Sigmoid colon (tissue), 7 donors: ENCODE data around the gene LRRTM4. TPM values are rescaled to one million over a fixed set of nuclear protein-coding genes. Genes with fewer than 3 reads are reported as not detected.

Experiments
- DNase-seq: peaks from one replicate; pipeline ENCODE4 v3.0.0-alpha.2; 2019
- H3K27ac ChIP-seq, 4 donors: fragments of 200-600 bp; sonication (generic); one replicate each; pipeline ENCODE4 v1.5.1; 2016 to 2019; ENCODE audit warnings: mild to moderate bottlenecking in 1 of 4
- H3K27me3 ChIP-seq, 3 donors: fragments of 200-600 bp; sonication (generic); one replicate each; pipeline ENCODE4 v1.5.1; 2019; ENCODE audit warnings: mild to moderate bottlenecking in 1 of 3
- H3K36me3 ChIP-seq, 4 donors: fragments of 200-600 bp; sonication (generic); one replicate each; pipeline ENCODE4 v1.5.1; 2016 to 2019
- H3K4me1 ChIP-seq, 4 donors: fragments of 200-600 bp; sonication (generic); one replicate each; pipeline ENCODE4 v1.5.1; 2017 to 2019
- H3K4me3 ChIP-seq, 4 donors: fragments of 200-600 bp; sonication (generic); one replicate each; pipeline ENCODE4 v1.5.1; 2017 to 2019; ENCODE audit warnings: mild to moderate bottlenecking in 2 of 4, moderate library complexity in 1 of 4
- H3K9me3 ChIP-seq, 4 donors: fragments of 200-600 bp in 3 of 4; sonication (generic) in 3 of 4; one replicate each; pipeline versions ENCODE4 v1.5.1 to v1.6.1; 2013 to 2019
- EP300 ChIP-seq, 4 donors: sonication (generic); formaldehyde crosslinking; IDR thresholded peaks; one replicate each; pipeline ENCODE4 v1.6.1; 2017; ENCODE audit warnings: antibody characterized with exemption in 4 of 4
- POLR2A ChIP-seq, 2 donors: fragments of 450-650 bp; IDR thresholded peaks; one replicate each; pipeline ENCODE4 v1.6.1; 2016; ENCODE audit warnings: antibody characterized with exemption in 2 of 2, mild to moderate bottlenecking in 2 of 2, moderate library complexity in 2 of 2
- POLR2AphosphoS5 ChIP-seq, 4 donors: sonication (generic); formaldehyde crosslinking; IDR thresholded peaks; one replicate each; pipeline ENCODE4 v1.6.1; 2017; ENCODE audit warnings: antibody characterized with exemption in 4 of 4
- WGBS, 2 donors: extraction: QIAGEN DNeasy Blood & Tissue Kit; methylation state at CpG; one replicate each; pipeline ENCODE4 v1.1.7; 2013; 5-methylcytosine and 5-hydroxymethylcytosine counted together
- intact Hi-C: fragments of 100-400 bp; cut with DNase I; formaldehyde crosslinking; loops from one replicate; pipeline ENCODE4 v1.15.1; 2023
- polyA plus RNA-seq, 3 donors: library from polyadenylated mRNA; stranded (reverse); fragments of 200-250 nt; gene quantifications; one replicate each; pipeline ENCODE4 v1.2.3, GENCODE V29; 2013
- total RNA-seq, 4 donors: library from RNA; depleted of rRNA; stranded (reverse); fragments of >200 nt; gene quantifications; one replicate each; pipeline ENCODE4 v1.1.0, GENCODE V29; 2016
- TF ChIP-seq, protein P1 (sequence below), 4 experiments: fragments of 450-650 bp in 3 of 4; fragments of 200-600 bp in 1 of 4; IDR thresholded peaks; one replicate each; pipeline ENCODE4 v1.5.1; 2016 to 2019; ENCODE audit warnings: antibody characterized with exemption in 4 of 4, mild to moderate bottlenecking in 3 of 4, moderate library complexity in 2 of 4
- donor health status: healthy with polysubstance abuse.
- donor health status: Bipolar disorder and iron deficiency.
- donor health status: healthy.

The LRRTM4 gene
- total and polyA plus RNA-seq, 7 donors, result 0.17 to 1.1 (median 0.55) TPM; not detected in 2

DNA sequence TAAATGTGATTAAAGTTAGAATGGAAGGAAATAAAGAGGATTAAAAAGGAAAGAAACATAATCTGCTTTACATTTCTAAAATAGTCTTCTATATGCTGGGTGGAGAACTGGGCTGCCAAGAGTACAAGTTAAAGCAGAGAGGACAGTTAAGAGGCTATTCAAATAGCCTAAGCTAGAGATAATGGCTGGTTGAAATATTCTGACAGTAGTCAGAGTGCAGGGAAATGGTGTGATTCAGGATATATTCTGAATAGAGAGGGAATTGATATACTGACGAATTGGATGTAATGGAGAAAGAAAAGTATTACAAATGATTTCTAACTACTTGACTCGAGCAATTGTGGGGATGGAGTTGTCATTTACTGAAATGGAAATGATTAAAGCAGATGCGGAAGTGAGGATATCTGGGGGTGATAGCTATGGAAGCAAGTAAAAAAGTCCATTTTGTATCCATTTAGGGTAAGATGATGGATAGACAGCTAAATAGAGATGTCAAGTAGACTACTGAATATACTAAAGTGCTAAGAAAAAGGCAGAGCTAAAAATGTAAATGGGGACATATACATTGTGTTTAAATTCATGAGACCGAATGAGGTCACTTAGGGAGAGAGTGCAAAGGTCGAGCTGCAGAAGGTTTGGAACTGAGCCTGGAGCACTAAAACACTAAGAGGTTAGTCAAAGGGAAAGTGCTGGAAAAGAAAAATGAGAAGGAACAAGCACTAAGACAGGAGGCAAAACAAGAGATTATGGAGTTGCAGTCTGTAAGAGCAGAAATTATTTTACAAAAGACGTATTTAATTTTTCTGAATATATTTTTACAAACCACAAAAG, 696.8 kb downstream of the LRRTM4 start:
- DNase-seq, result no peak
- intact Hi-C loops, result no loop called here
- no peaks in the 10 kb centered on the region for H3K9me3 ChIP-seq
- no peak overlapping the region for H3K4me3 ChIP-seq
- H3K27me3 ChIP-seq, result no peaks in the 10 kb centered on the region
- 38 to 76% methylated on average over 6 of the region's 6 CpGs for WGBS, 2 donors
- TF ChIP-seq EP300 (IDR thresholded peaks at IDR 0.05) (no peak), POLR2AphosphoS5 (IDR thresholded peaks at IDR 0.05) (no peak), POLR2A (IDR thresholded peaks at IDR 0.05) (no peak)
- TF ChIP-seq, protein P1, sequence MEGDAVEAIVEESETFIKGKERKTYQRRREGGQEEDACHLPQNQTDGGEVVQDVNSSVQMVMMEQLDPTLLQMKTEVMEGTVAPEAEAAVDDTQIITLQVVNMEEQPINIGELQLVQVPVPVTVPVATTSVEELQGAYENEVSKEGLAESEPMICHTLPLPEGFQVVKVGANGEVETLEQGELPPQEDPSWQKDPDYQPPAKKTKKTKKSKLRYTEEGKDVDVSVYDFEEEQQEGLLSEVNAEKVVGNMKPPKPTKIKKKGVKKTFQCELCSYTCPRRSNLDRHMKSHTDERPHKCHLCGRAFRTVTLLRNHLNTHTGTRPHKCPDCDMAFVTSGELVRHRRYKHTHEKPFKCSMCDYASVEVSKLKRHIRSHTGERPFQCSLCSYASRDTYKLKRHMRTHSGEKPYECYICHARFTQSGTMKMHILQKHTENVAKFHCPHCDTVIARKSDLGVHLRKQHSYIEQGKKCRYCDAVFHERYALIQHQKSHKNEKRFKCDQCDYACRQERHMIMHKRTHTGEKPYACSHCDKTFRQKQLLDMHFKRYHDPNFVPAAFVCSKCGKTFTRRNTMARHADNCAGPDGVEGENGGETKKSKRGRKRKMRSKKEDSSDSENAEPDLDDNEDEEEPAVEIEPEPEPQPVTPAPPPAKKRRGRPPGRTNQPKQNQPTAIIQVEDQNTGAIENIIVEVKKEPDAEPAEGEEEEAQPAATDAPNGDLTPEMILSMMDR (IDR thresholded peaks at IDR 0.05), result no peak
- no peak overlapping the region for H3K27ac ChIP-seq
- H3K36me3 ChIP-seq, result no peaks in the 10 kb centered on the region
- H3K4me1 ChIP-seq, result no peaks in the 10 kb centered on the region

DNA sequence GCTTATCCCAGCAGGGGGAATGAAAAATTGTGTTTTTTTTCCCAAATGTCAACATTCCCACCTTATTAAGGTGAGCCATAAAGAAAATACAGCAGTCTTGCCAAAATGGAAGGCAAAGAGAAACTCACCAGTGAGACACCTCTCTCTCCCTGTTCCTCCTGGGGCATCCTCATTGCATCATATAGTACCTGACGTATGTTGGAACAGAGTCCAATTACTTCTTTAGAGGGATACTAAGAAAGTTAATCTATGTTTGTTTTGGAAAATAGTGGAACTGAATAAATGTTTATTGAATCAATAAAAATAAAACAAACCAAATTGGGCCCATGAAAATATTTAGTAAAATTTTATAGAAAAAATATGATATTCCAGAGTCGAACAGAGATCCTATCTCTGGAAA, 700.4 kb downstream of the LRRTM4 start:
- no peaks in the 10 kb centered on the region for H3K36me3 ChIP-seq
- no peak for DNase-seq
- 36 to 77% methylated on average over 2 of the region's 2 CpGs for WGBS, 2 donors
- TF ChIP-seq POLR2A (IDR thresholded peaks at IDR 0.05), result no peak
- TF ChIP-seq POLR2AphosphoS5 (IDR thresholded peaks at IDR 0.05), result no peak
- no peak for TF ChIP-seq EP300 (IDR thresholded peaks at IDR 0.05)
- TF ChIP-seq, protein P1 (IDR thresholded peaks at IDR 0.05), result no peak
- intact Hi-C loops, result no loop called here
- H3K9me3 ChIP-seq, result no peaks in the 10 kb centered on the region
- no peaks in the 10 kb centered on the region for H3K4me1 ChIP-seq
- H3K27ac ChIP-seq, result no peak overlapping the region
- H3K27me3 ChIP-seq, result no peaks in the 10 kb centered on the region
- no peak overlapping the region for H3K4me3 ChIP-seq

DNA sequence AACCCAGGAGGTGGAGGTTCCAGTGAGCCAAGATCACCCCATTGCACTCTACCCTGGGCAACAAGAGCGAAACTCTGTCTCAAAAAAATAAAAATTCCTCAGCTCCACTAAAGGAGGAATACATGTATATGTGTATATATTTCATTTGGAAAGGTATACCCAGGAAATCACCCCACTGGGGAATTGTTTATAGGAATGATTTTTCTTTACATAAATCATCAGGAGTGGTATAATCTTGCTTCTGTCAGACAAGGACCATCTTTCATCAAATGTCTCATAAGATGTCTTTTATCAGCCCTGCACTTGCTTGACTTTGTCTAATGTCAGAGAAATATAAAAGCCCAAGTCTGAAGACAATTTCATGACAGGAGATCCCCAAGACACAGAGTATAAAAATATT, 709.1 kb downstream of the LRRTM4 start:
- TF ChIP-seq EP300 (IDR thresholded peaks at IDR 0.05), result no peak
- TF ChIP-seq, protein P1 (IDR thresholded peaks at IDR 0.05), result no peak
- no peak for TF ChIP-seq POLR2A (IDR thresholded peaks at IDR 0.05)
- TF ChIP-seq POLR2AphosphoS5 (IDR thresholded peaks at IDR 0.05), result no peak
- Histone ChIP-seq H3K4me1 (peaks cover 0 to 7% (median 0%) of the 10 kb centered on the region in 4 donors), H3K27me3 (no peaks in the 10 kb centered on the region), H3K36me3 (no peaks in the 10 kb centered on the region), H3K9me3 (no peaks in the 10 kb centered on the region), H3K27ac (no peak overlapping the region), H3K4me3 (no peak overlapping the region)
- intact Hi-C loops, result no loop called here
- WGBS, 2 donors, result 91 to 92% methylated on average over 1 of the region's 1 CpG
- DNase-seq, result no peak

DNA sequence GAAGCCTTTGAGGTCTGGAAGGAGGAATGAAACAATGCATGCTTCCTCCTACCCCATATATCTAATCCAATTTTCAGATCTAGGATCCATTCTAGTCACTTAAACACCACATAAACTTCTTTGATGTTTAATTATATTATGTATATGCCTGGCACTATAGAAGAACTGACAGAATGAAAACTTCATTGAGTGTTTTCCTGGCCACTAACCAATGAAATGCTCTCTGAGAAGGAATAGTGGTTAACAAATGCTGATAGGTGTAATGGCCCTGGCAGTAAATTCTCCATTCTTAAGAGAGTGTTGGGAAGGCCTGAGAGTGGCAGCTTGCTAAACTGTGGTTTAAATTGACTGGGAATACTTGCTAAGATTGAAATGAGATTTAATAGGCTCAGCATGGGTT, 710.0 kb downstream of the LRRTM4 start:
- TF ChIP-seq, protein P1 (IDR thresholded peaks at IDR 0.05), result no peak
- TF ChIP-seq POLR2AphosphoS5 (IDR thresholded peaks at IDR 0.05) (no peak), POLR2A (IDR thresholded peaks at IDR 0.05) (no peak), EP300 (IDR thresholded peaks at IDR 0.05) (no peak)
- DNase-seq, result no peak
- H3K9me3 ChIP-seq, result no peaks in the 10 kb centered on the region
- intact Hi-C loops, result no loop called here
- H3K36me3 ChIP-seq, result no peaks in the 10 kb centered on the region
- no peak overlapping the region for H3K27ac ChIP-seq
- H3K4me1 ChIP-seq, result peaks cover 0 to 7% (median 0%) of the 10 kb centered on the region in 4 donors
- no peak overlapping the region for H3K4me3 ChIP-seq
- H3K27me3 ChIP-seq, result no peaks in the 10 kb centered on the region
